MM.1S (cell line): Measurements from ENCODE around the gene ZFR2.
"Not testable (repeated sequence)": the region's sequence is repeated elsewhere in the genome, so short reads cannot be mapped to it uniquely, and the experiment has no call there.

ENCODE experiments used
- CTCF ChIP-seq: fragments of 300-600 bp; sonication (generic); IDR thresholded peaks from 2 replicates; pipeline ENCODE4 v1.5.1; 2016; ENCODE audit warnings: antibody characterized with exemption, low read length, mixed read lengths
- EZH2 ChIP-seq: fragments of 300-600 bp; sonication (generic); optimal IDR thresholded peaks from 2 replicates; pipeline ENCODE3; 2017; ENCODE audit warnings: low read depth, mild to moderate bottlenecking, antibody characterized with exemption, low read length, mixed read lengths
- EZH2phosphoT487 ChIP-seq: fragments of 300-600 bp; sonication (generic); IDR thresholded peaks from 2 replicates; pipeline ENCODE4 v1.6.1; 2018; ENCODE audit warnings: antibody characterized with exemption, low read length

GRCh38 chr19:3894959-3895358, 26.1 kb upstream of the ZFR2 start:
- not testable (repeated sequence) for TF ChIP-seq CTCF, EZH2, EZH2phosphoT487
